HepG2 (cell line): ENCODE measurements around the gene CEP78. TPM values are rescaled to one million over a fixed set of nuclear protein-coding genes. Genes with fewer than 3 reads are reported as not detected.
A peak's percentile ranks its signal among the peaks of the same experiment; 100 is the strongest.

Experiments
- ATAC-seq: fragments of 200-7000 bp; cut with Tn5 transposase; 3 replicates; pipeline ENCODE4 v1.9.1; 2020; ENCODE audit warnings: mild to moderate bottlenecking, moderate library complexity
- BruUV-seq: library from RNA; stranded (reverse); fragments of 400-500 nt; replicated peaks from 2 replicates; lab custom pipeline; 2021; lab: Mats Ljungman, UMichigan
- CTCF ChIA-PET: fragments of 300-600 bp; formaldehyde crosslinking; extraction: SDS; loops from one replicate; lab custom pipeline; 2021; ENCODE audit warnings: low total read pairs, inconsistent platforms, low intra/inter-chr PET ratio; lab: Yijun Ruan, JAX
- POLR2A ChIA-PET: fragments of 350-600 bp; sonication (Branson Sonifier 250); formaldehyde crosslinking; loops from one replicate; lab custom pipeline; 2020; ENCODE audit warnings: antibody characterized with exemption, inconsistent platforms; lab: Yijun Ruan, JAX
- DNase-seq: peaks from one replicate; pipeline ENCODE4 v3.0.0-alpha.2; 2015; ENCODE audit warnings: low spot score
- FAIRE-seq: peaks from 3 replicates; lab custom pipeline; 2011; peaks lifted over from hg19 to GRCh38; lab: Jason Lieb, UNC
- H2AFZ ChIP-seq: one replicate; pipeline ENCODE4 v1.6.1; 2011; ENCODE audit warnings: low read length, inconsistent platforms
- H3K27ac ChIP-seq: fragments of 300-600 bp; 3 replicates; pipeline ENCODE4 v1.8.0; 2011; ENCODE audit warnings: mixed run types, mild to moderate bottlenecking, mixed read lengths, low read length, inconsistent platforms; ENCODE audit not compliant: insufficient read depth; ENCODE audit errors: extremely low read length
- H3K27me3 ChIP-seq, 2 experiments: fragments of 200-600 bp in 1 of 2; 2 replicates in 1 of 2; 3 replicates in 1 of 2; pipeline versions ENCODE4 v1.6.0 to v1.8.0; 2011; ENCODE audit warnings: low read length in 2 of 2, mild to moderate bottlenecking in 2 of 2, moderate library complexity in 2 of 2, inconsistent platforms in 1 of 2; ENCODE audit not compliant: insufficient read depth in 2 of 2, control insufficient read depth in 1 of 2
- H3K36me3 ChIP-seq, 2 experiments: fragments of 200-600 bp in 1 of 2; replicated peaks in 1 of 2; 2 replicates in 1 of 2; 3 replicates in 1 of 2; pipeline versions ENCODE4 v1.5.1 to v1.8.0; 2011; ENCODE audit warnings: low read length in 2 of 2, inconsistent platforms in 1 of 2; ENCODE audit not compliant: insufficient read depth in 2 of 2, control insufficient read depth in 1 of 2
- H3K4me1 ChIP-seq: 2 replicates; pipeline ENCODE4 v1.5.1; 2012; ENCODE audit warnings: low read length, inconsistent platforms; ENCODE audit not compliant: insufficient read depth
- H3K4me2 ChIP-seq: 2 replicates; pipeline ENCODE4 v1.6.0; 2011; ENCODE audit warnings: low read depth, low read length, inconsistent platforms
- H3K4me3 ChIP-seq, 3 experiments: fragments of 200-600 bp in 1 of 3; sonication (generic), shearing (Covaris generic) in 1 of 3; replicated peaks in 1 of 3; 2 replicates each; pipeline ENCODE4 v1.5.1; 2011 to 2016; ENCODE audit warnings: low read length in 3 of 3, inconsistent platforms in 2 of 3, low read depth in 2 of 3, mild to moderate bottlenecking in 2 of 3, control low read depth in 1 of 3, mixed read lengths in 1 of 3; ENCODE audit not compliant: insufficient read depth in 1 of 3
- H3K79me2 ChIP-seq: one replicate; pipeline ENCODE4 v1.6.1; 2011; ENCODE audit warnings: low read length, inconsistent platforms; ENCODE audit not compliant: insufficient read depth
- H3K9ac ChIP-seq: 2 replicates; pipeline ENCODE4 v1.6.0; 2011; ENCODE audit warnings: mild to moderate bottlenecking, low read depth, low read length, inconsistent platforms; ENCODE audit not compliant: insufficient read depth
- H3K9me3 ChIP-seq: 2 replicates; pipeline ENCODE4 v1.5.1; 2012; ENCODE audit warnings: mild to moderate bottlenecking, low read length
- H4K20me1 ChIP-seq: 2 replicates; pipeline ENCODE4 v1.6.0; 2011; ENCODE audit warnings: inconsistent platforms, mild to moderate bottlenecking, low read length, moderate library complexity; ENCODE audit not compliant: insufficient read depth
- RBM22 ChIP-seq: fragments of 200-400 bp; formaldehyde crosslinking; optimal IDR thresholded peaks from 2 replicates; pipeline ENCODE3; 2017; ENCODE audit warnings: mild to moderate bottlenecking, low read length, moderate library complexity
- ZKSCAN1 ChIP-seq: fragments of 150-350 bp; IDR thresholded peaks from 2 replicates; pipeline ENCODE4 v1.6.1; 2014; ENCODE audit warnings: low read length
- ZKSCAN5 ChIP-seq: sonication (generic); formaldehyde crosslinking; IDR thresholded peaks from 2 replicates; pipeline ENCODE4 v1.5.1; 2020; ENCODE audit warnings: mild to moderate bottlenecking, missing genetic modification reagents
- ZMYM3 ChIP-seq: sonication (generic); formaldehyde crosslinking; IDR thresholded peaks from 2 replicates; pipeline ENCODE4 v1.5.1; 2020; ENCODE audit warnings: mild to moderate bottlenecking, missing genetic modification reagents
- ZNF331 ChIP-seq: sonication (generic); formaldehyde crosslinking; IDR thresholded peaks from 2 replicates; pipeline ENCODE4 v1.4.0; 2020; ENCODE audit warnings: missing genetic modification reagents
- ZNF564 ChIP-seq: sonication (generic); formaldehyde crosslinking; IDR thresholded peaks from 2 replicates; pipeline ENCODE4 v1.8.1; 2023; ENCODE audit warnings: mild to moderate bottlenecking, missing genetic modification reagents
- ZSCAN12 ChIP-seq: sonication (generic); formaldehyde crosslinking; IDR thresholded peaks from 2 replicates; pipeline ENCODE4 v1.9.0; 2021; ENCODE audit warnings: mild to moderate bottlenecking, missing genetic modification reagents
- WGBS: methylation state at CpG from one replicate; pipeline ENCODE4 v1.1.6; 2017; ENCODE audit warnings: low lambda C conversion rate; 5-methylcytosine and 5-hydroxymethylcytosine counted together
- in situ Hi-C: cut with HindIII; loops from 2 replicates; pipeline ENCODE4 v1.10.0; 2017; ENCODE audit warnings: low pct_unique_long_range_greater_than_20kb; ENCODE audit not compliant: extremely low pct_ligation_motif_present
- intact Hi-C: fragments of 100-400 bp; cut with micrococcal nuclease; formaldehyde crosslinking; loops from one replicate; pipeline ENCODE4 v1.10.0; 2022; ENCODE audit not compliant: unreplicated experiment
- polyA plus RNA-seq, 8 experiments: library from polyadenylated mRNA; depleted of rRNA in 3 of 8; stranded (reverse) in 7 of 8; unstranded in 1 of 8; fragments of >200 nt; fragmentation: Illumina TruSeq in 4 of 8; extraction: Trizol in 4 of 8; gene quantifications; 2 replicates each; pipeline versions ENCODE4 v1.2.1 to v1.2.3, GENCODE V29; 2011 to 2016; ENCODE audit warnings: low read depth in 4 of 8, missing spikeins in 1 of 8, mixed read lengths in 1 of 8; ENCODE audit not compliant: insufficient read depth in 1 of 8
- total RNA-seq, 5 experiments: library from RNA; depleted of rRNA; stranded (reverse); fragments of >200 nt; fragmentation: Illumina TruSeq; extraction: Trizol; gene quantifications; 2 replicates each; pipeline ENCODE4 v1.2.3, GENCODE V29; 2016; ENCODE audit warnings: low read depth in 1 of 5
- TF ChIP-seq, protein P1 (sequence below): sonication (generic); formaldehyde crosslinking; IDR thresholded peaks from 2 replicates; pipeline ENCODE4 v1.5.0; 2020; ENCODE audit warnings: mild to moderate bottlenecking, missing genetic modification reagents

Gene CEP78
- total and polyA plus RNA-seq, 2 of the 13 experiments (the other 11 are each of a cell fraction or from before 2014, with no cell fraction given), result 5.1 to 30.8 TPM

DNA sequence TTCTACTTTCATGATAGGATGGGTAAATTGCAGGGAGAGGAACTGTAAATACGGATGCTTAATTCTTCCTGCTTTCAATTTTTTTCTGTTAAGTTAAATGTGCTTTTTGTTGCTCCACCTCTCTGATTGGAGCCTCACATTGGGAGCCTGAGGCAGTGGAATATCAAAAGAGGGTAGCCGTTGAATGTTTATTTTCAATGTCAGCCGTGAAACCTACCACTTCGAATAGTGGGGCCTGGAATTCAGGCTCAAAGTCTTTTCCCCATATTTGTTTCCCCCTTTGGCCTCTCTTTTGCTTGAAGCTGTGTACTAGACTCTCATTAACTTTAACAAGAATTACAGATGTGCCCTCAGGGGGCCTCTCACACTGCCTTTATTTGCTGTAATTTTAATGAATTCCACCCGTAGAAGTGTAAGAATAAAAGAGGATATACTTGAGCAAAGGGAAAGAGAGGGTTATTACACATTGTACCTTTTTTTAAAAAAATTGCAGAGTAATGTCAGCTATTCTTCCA is 90.0 kb downstream of the CEP78 start:
- H3K4me2 ChIP-seq, result no peak overlapping the region
- H3K4me3 ChIP-seq, result no peak overlapping the region
- H3K79me2 ChIP-seq, result peaks cover 5% of the 10 kb centered on the region
- no peak overlapping the region for H3K9ac ChIP-seq
- FAIRE-seq, result no peak
- in situ Hi-C loops (no loop called here), intact Hi-C loops (loop anchor here (5.0 kb wide), 2 partner anchors 49 to 64 kb away; no protein-coding TSS in a partner anchor)
- ChIA-PET CTCF (no interaction called here), POLR2A (no interaction called here)
- no peak overlapping the region for H3K27ac ChIP-seq
- H3K9me3 ChIP-seq, result no peaks in the 10 kb centered on the region
- peaks cover 10 to 73% of the 10 kb centered on the region in 2 experiments for H3K36me3 ChIP-seq
- H2AFZ ChIP-seq, result no peak overlapping the region
- 89% methylated on average over 5 of the region's 5 CpGs for WGBS
- no peak for ATAC-seq
- no peaks in the 10 kb centered on the region for H3K27me3 ChIP-seq
- TF ChIP-seq ZMYM3 (CRISPR knock-in tag) (no peak), ZNF564 (CRISPR knock-in tag) (no peak), ZSCAN12 (CRISPR knock-in tag) (no peak), ZKSCAN5 (CRISPR knock-in tag) (no peak)
- TF ChIP-seq, protein P1, sequence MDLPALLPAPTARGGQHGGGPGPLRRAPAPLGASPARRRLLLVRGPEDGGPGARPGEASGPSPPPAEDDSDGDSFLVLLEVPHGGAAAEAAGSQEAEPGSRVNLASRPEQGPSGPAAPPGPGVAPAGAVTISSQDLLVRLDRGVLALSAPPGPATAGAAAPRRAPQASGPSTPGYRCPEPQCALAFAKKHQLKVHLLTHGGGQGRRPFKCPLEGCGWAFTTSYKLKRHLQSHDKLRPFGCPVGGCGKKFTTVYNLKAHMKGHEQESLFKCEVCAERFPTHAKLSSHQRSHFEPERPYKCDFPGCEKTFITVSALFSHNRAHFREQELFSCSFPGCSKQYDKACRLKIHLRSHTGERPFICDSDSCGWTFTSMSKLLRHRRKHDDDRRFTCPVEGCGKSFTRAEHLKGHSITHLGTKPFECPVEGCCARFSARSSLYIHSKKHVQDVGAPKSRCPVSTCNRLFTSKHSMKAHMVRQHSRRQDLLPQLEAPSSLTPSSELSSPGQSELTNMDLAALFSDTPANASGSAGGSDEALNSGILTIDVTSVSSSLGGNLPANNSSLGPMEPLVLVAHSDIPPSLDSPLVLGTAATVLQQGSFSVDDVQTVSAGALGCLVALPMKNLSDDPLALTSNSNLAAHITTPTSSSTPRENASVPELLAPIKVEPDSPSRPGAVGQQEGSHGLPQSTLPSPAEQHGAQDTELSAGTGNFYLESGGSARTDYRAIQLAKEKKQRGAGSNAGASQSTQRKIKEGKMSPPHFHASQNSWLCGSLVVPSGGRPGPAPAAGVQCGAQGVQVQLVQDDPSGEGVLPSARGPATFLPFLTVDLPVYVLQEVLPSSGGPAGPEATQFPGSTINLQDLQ, result no peak
- TF ChIP-seq, all 625 proteins: peak for 0
- Histone ChIP-seq H4K20me1 (peaks cover 11% of the 10 kb centered on the region), H3K4me1 (peaks cover 13% of the 10 kb centered on the region)
- no TSS peak for BruUV-seq
- DNase-seq, result no peak

DNA sequence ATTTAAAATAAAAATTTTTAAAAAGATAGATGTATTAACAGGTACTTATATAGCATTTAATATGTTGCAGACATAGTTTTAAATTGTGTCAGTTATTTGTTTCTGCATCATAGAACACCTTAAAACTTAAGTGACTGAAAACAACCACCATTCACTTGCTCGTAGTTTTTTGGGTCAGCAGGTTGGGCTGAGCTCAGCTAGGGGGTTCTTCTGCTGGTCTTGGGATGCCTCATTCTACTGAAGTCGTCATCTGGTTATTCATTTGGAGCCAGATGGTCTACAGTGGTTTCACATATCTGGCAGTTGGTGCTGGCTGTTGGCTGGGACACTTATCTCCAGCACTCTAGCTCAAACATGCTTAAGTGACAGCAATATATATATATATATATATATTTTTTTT is 90.7 kb downstream of the CEP78 start:
- intact Hi-C loops (loop anchor here (5.0 kb wide), 2 partner anchors 49 to 64 kb away; no protein-coding TSS in a partner anchor), in situ Hi-C loops (no loop called here)
- ATAC-seq, result no peak
- Histone ChIP-seq H3K79me2 (peaks cover 5% of the 10 kb centered on the region), H3K4me2 (no peak overlapping the region), H2AFZ (no peak overlapping the region), H3K9me3 (no peaks in the 10 kb centered on the region), H3K4me1 (peaks cover 19% of the 10 kb centered on the region), H3K27me3 (no peaks in the 10 kb centered on the region), H3K36me3 (peaks cover 5 to 70% of the 10 kb centered on the region in 2 experiments), H3K27ac (no peak overlapping the region), H4K20me1 (peaks cover 5% of the 10 kb centered on the region), H3K4me3 (no peak overlapping the region), H3K9ac (no peak overlapping the region)
- ChIA-PET POLR2A (interaction anchor here (1.0 kb wide), 1 partner anchor 30 kb away, joined by 3 read pairs; the partner anchor contains the start of gene PSAT1), CTCF (no interaction called here)
- DNase-seq, result no peak
- WGBS, result 97% methylated on average over 2 of the region's 2 CpGs
- no TSS peak for BruUV-seq
- FAIRE-seq, result no peak
- TF ChIP-seq ZNF331 (peak; percentile 98), RBM22 (peak; percentile 28), ZKSCAN1 (no peak)
